Measurements from ENCODE around the gene CLTCL1. TPM values are rescaled to one million over a fixed set of nuclear protein-coding genes. Genes with fewer than 3 reads are reported as not detected.

CLTCL1 gene
- total RNA-seq, 4 donors from 2014 or later: 8.5 to 19.2 (median 12.8) TPM

GRCh38 chr22:19201869-19202798, 89.4 kb downstream of the CLTCL1 start:
- no peaks in the 10 kb centered on the region for H3K36me3 ChIP-seq
- no peaks in the 10 kb centered on the region for H3K4me1 ChIP-seq
- intact Hi-C loops (cut with DNase I): no loop called here
- no peaks in the 10 kb centered on the region for H3K27me3 ChIP-seq
- H3K27ac ChIP-seq: no peak overlapping the region
- H3K4me3 ChIP-seq (replicated peaks in 1 of 3): no peak overlapping the region
- H3K9me3 ChIP-seq: no peaks in the 10 kb centered on the region
- TF ChIP-seq POLR2A (IDR thresholded peaks at IDR 0.05) (no peak), CTCF (IDR thresholded peaks at IDR 0.05) (no peak)
- 92 to 95% methylated on average over 18 of the region's 18 CpGs for WGBS, 2 donors
- no peak for DNase-seq

- Histone ChIP-seq H3K27me3 (no peaks in the 10 kb centered on the region), H3K27ac (no peak overlapping the region), H3K9me3 (no peaks in the 10 kb centered on the region), H3K4me3 (replicated peaks in 1 of 3) (no peak overlapping the region), H3K36me3 (peaks cover 0 to 4% of the 10 kb centered on the region in 2 donors), H3K4me1 (no peaks in the 10 kb centered on the region)
- no peak for DNase-seq
- 95 to 96% methylated on average over 23 of the region's 23 CpGs for WGBS, 2 donors
- TF ChIP-seq POLR2A (IDR thresholded peaks at IDR 0.05) (no peak), CTCF (IDR thresholded peaks at IDR 0.05) (no peak)
- intact Hi-C loops (cut with DNase I): no loop called here
Observed at GRCh38 chr22:19201130-19201868, 90.2 kb downstream of the CLTCL1 start.

DNA sequence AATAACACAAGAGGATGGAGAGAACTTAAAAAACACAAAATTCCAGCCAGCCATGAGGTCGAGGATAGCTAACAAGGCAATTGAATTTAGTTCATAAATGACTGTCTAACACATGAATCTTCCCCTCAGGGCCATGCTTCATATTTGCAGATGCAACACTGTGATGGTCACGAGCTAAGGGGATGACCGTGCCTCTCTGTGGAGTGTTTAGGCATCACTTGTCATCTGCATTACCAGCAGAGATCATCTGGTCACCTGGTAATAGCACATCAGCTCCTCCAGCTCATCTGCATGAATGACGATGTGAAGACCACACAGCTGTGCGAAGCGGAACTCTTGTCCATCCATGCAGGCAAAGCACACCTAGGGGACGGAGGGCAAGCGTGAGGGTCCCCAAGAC, 92.0 kb downstream of the CLTCL1 start:
- Histone ChIP-seq H3K27me3 (no peaks in the 10 kb centered on the region), H3K9me3 (no peaks in the 10 kb centered on the region), H3K4me1 (no peaks in the 10 kb centered on the region), H3K36me3 (peaks cover 4 to 5% of the 10 kb centered on the region in 2 donors), H3K4me3 (replicated peaks in 1 of 3) (no peak overlapping the region), H3K27ac (no peak overlapping the region)
- DNase-seq: no peak
- TF ChIP-seq CTCF (IDR thresholded peaks at IDR 0.05) (no peak), POLR2A (IDR thresholded peaks at IDR 0.05) (no peak)
- intact Hi-C loops (cut with DNase I): no loop called here
- WGBS, 2 donors: 93 to 95% methylated on average over 8 of the region's 8 CpGs

DNA sequence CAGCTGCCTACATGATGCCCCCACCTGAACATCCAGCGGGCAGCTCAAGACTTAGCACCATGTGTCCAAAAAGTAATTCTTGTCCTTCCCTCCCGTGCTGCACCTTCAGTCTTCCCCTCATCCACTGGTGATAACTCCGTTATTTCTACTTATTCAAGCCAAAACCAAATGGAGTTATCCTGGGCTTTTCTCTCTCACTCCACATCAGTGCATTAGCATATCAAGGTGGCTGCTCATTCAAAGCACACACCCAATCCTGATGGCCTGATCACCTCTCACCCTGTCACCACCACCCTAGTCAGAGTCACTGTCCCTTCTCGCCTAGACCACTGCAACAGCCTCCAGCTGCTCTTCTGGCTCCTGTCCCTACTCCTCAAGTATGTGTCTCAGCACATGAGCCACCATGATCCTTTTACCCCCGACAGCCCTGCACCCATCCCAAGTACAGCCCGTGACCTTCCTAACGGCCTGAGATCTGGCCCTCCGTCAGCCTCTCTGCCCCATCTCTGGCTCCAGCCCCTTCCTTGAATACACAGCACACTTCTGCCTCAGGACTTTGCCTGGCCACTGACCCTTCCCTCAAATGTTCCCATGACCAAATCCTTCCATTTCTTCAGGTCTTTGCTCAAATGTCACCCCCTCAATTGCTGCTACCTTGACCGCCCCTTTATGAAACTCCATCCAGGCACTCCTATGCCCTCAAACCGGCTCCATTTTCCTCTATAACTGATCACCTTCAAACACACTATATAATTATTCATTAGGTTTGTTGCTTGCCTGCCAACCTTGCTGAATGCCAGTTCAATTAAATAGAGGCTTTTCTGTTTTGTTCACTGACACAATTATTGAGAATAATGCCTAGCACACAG, 93.3 kb downstream of the CLTCL1 start:
- no peak for DNase-seq
- intact Hi-C loops (cut with DNase I): no loop called here
- no peak for TF ChIP-seq CTCF (IDR thresholded peaks at IDR 0.05)
- TF ChIP-seq POLR2A (IDR thresholded peaks at IDR 0.05): no peak
- Histone ChIP-seq H3K36me3 (peaks cover 4 to 5% of the 10 kb centered on the region in 2 donors), H3K27me3 (no peaks in the 10 kb centered on the region), H3K4me1 (no peaks in the 10 kb centered on the region), H3K27ac (no peak overlapping the region), H3K4me3 (replicated peaks in 1 of 3) (no peak overlapping the region), H3K9me3 (no peaks in the 10 kb centered on the region)
- 93% methylated on average over 10 of the region's 10 CpGs for WGBS, 2 donors
